Measurements from ENCODE around the gene DGLUCY.

GRCh38 chr14:91103116-91103515, 10.8 kb upstream of the DGLUCY start:
- TF ChIP-seq CTCF (IDR thresholded peaks at IDR 0.05) (no peak), ZFX (IDR thresholded peaks at IDR 0.05; ENCODE audit: borderline replicate concordance) (no peak)
